Posterior cingulate gyrus (tissue), 11 donors: ENCODE measurements around the gene RDH14.

ENCODE experiments used
- DNase-seq, 10 donors: peaks; one replicate each; pipeline versions ENCODE4 v3.0.0 to v3.0.0-alpha.2; 2020 to 2021; ENCODE audit warnings: mixed read lengths in 3 of 10
- intact Hi-C: fragments of 100-400 bp; cut with DNase I; formaldehyde crosslinking; loops from one replicate; pipeline ENCODE4 v1.15.1; 2023

Gene RDH14

GRCh38 chr2:18560031-18560796 lies at the start of gene RDH14:
TSS of gene RDH14 (minus strand) at chr2:18560653. CDS start at chr2:18560572, 81 bp downstream.
- DNase-seq: peak; percentile 93 to 99 (median 96)
- intact Hi-C loops: loop anchor here (5.0 kb wide), 1 partner anchor 1342 kb away; the partner anchor contains the start of gene TTC32

- DNase-seq: no peak
- intact Hi-C loops: no loop called here
Measured at GRCh38 chr2:18610090-18610489, 49.6 kb upstream of the RDH14 start.

- no peak for DNase-seq
- intact Hi-C loops: no loop called here
Measured at GRCh38 chr2:18605115-18605514, 44.7 kb upstream of the RDH14 start.

DNA sequence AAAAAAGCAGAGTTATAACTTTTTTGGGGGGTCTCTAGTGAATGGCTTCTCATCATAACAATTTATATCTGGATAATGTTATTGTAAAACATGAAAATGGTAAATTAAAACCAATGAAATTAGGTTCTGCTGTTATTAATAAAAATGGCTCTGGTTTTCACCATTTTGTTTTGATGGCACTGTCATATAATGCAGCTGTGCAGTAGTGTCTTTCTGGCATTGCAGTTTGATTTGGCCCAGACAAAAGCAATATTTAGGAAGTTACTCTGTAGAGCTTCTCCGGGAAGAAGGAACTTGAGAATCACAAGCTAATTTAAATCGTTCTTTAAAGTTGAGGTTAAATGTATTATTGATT lies 44.1 kb upstream of the RDH14 start:
- intact Hi-C loops: no loop called here
- no peak for DNase-seq

DNA sequence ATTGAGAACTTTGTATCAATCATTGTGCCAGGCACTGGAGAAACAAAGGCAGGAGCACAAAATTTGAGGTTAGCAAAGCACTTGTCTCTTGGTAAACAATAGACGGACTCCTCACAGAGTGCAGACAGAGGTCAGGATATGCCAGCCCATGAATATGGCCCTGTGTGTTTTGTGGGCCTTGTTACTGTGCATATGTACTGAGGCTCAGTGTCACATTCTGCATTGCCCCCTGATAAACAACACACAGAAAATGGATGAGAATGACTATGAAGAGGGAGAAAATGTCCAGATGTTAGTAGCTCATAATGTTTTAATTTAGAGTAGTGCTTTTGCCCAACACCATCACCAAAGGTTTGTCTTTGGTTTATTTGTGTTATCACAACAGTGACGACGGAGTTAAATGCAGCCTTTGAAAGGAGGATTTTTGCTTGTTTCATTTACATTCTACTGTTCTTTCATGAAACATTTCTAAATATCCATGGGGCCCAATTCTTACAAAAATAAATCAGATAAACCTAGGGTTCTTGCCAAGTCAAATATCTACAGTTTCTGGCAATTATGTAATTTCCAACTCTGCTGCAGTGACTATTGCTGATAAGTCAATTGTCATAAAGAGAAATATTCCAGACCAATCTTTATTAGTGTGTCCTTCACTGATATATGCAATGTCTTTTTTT lies 43.5 kb upstream of the RDH14 start:
- no peak for DNase-seq
- intact Hi-C loops: no loop called here

DNA sequence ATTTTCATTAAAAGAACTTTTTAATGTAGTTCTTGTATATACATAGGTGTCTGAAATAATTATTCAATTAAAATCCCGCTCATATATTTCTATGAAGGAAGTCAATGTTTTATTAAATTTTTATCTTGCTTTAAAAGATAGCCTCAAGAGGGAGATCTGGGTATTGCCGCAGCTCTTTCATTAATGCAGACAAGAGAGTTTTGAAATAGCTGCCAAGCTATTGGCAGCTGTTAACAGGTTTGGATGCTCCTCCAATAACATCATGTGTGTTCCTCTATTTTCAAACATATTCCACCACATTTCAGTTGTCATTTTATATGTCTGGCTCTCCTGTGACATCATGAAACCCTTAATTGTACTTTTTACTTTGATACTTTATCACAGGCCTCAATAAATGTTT lies 41.8 kb upstream of the RDH14 start:
- intact Hi-C loops: no loop called here
- DNase-seq: no peak

GRCh38 chr2:18600255-18600613 lies 39.8 kb upstream of the RDH14 start:
- intact Hi-C loops: no loop called here
- no peak for DNase-seq

- intact Hi-C loops: no loop called here
- no peak for DNase-seq
Measured at GRCh38 chr2:18599509-18600254, 39.2 kb upstream of the RDH14 start.

DNA sequence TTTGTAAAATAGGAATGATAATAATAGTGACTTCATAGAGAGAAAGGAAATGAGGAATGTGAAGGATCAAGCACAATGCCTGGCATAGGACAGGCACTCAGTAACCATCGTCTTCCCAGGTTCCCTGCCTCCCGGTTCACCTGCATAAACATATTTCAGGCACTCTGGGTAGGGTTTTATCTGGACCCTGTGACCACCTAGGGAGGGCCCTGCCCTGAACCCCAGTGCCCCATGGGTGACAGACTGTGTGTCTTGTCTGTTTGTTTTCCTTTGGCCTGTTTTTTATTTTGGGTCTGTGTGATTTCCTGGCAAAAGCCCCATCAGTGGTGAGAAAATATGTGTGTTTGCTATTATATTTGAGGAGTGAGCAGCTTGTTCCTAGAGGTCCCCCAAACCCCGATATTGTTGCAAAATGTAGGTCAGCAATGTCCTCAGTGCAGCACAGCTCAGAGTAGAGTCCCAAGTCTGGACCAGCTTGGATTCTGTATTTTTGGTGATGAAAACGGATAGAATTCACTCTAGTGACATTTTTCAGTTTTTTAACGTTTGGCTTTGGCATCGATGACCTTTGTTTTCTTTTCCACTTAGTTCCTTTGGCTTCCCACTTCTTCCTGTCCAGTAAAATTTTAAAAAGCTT lies 38.5 kb upstream of the RDH14 start:
- DNase-seq: no peak
- intact Hi-C loops: no loop called here

DNA sequence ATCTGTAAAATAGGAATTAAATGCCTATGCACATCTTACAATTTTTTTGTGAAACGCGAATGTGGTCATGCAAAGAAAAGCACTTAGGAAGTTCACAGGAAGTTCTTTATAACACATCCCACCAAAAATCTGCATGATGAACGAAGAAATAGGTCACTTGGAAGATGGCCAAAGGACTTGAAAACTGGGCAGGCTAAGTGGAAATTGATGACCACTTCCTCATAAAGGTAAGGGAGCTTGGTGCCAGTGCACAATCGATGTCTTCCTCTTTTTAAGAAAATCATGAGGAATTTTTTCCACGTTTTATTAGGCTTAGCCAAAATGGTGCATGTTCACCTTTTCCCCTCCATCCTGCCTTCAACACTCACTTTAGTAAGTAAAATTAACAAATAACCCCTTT lies 37.2 kb upstream of the RDH14 start:
- intact Hi-C loops: no loop called here
- no peak for DNase-seq

DNA sequence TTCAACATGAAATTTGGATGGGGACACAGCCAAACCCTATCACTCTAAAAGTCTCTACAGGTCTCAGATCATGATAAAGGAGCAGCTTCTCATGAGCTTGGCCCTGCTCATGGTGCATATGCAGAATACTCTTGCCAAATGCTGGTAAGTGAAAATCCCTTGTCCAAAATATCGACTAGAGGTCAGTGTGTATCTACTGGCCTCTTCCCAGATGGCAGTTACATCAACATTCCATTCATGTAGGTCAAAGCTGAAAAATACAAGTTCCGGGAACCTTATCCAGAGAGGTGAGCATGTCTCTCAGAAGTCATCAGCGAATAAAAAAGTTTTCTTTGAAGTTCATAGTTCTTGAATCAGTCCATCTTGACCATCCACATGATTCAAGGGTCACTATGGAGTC lies 36.5 kb upstream of the RDH14 start:
- no peak for DNase-seq
- intact Hi-C loops: no loop called here

DNA sequence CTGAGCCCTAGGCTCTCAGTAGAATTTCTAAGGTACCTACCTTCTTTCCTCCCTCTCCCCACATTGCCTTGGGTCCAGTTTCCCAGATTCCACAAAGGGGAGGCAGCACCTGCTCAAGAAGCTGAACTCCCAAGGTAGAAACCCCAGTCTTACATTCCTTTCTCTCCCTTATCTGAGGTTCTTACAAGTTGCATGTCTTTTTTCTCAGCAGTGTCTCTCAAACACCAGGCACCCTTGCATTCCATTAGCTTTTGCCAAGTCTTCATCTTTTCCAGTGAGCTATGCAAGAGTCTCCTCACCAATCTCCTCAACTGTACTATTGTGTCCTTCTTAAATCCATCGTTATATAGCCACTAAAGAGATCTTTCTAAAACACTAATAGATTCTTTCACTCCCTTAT lies 33.0 kb upstream of the RDH14 start:
- intact Hi-C loops: no loop called here
- no peak for DNase-seq

- intact Hi-C loops: no loop called here
- no peak for DNase-seq
Measured at GRCh38 chr2:18592372-18592771, 31.9 kb upstream of the RDH14 start.

DNA sequence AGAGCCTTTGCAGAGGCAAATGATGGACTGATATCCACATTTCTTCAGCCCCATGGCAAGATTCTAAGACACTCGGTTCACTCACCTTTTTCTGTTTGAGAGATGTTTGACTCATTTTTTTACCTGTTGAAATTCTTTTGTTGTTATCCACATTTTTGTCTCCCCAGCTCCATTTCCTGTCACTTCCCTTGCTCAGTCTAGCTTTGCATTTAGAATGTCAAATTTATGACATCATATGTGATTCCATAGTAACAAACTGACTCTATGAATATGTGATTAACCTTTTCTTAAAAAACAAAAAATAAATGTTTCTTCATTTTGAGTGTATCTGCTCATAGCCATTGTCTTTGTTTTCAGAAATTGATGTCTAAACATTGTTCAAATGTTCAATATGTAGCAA lies 28.9 kb upstream of the RDH14 start, which contains the start of gene NT5C1B:
Gene NT5C1B, minus strand, starts transcription at position 216 of the 400 bp plus-strand sequence. Its CDS starts 101 bp downstream, at position 115.
- DNase-seq: no peak
- intact Hi-C loops: no loop called here

DNA sequence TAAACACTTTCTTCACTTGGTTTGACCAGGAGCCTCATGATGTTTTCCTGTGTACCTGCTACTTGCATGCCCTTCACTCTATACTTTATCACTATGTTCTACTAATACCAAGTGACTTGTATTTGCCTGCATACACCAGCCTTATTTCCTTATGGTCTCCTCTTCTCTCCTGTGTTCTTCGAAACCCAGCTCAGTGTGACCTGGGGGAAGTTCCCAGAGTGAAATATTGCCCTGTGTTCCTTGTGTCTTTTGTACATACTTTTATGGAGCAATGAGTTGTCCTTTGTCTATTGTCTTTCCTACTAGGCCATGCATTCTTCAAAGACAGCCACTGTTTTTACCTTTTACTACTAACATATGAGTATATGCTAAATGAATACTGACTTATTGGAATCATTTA lies 28.3 kb upstream of the RDH14 start:
- DNase-seq: no peak
- intact Hi-C loops: no loop called here

- no peak for DNase-seq
- intact Hi-C loops: no loop called here
Measured at GRCh38 chr2:18588049-18588448, 27.6 kb upstream of the RDH14 start.

GRCh38 chr2:18585526-18585925 lies 25.1 kb upstream of the RDH14 start:
- DNase-seq: no peak
- intact Hi-C loops: no loop called here

DNA sequence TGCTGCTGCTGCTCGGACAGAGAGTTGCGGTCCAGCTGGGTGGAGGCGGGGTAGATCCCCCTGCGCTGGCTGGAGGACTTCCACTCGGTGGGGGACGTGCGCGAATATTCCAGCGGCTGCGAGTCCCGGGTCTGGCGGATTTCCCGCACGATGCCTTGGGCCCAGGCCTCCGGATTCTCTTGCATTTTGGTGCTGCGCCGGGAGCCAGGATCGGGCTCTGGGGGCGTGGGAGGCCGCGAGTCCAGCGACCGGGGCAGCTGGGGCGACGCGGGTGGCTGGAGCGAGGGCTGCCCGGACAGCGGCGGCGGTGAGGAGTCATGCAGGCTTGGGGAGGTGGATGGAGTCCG lies 24.1 kb upstream of the RDH14 start:
- intact Hi-C loops: no loop called here
- DNase-seq: peak in 3 of 10 donors; percentile 63 to 71 (median 67)

GRCh38 chr2:18583905-18584607 lies 23.6 kb upstream of the RDH14 start:
- intact Hi-C loops: no loop called here
- peak in 3 of 10 donors; percentile 75 to 81 (median 80) for DNase-seq

DNA sequence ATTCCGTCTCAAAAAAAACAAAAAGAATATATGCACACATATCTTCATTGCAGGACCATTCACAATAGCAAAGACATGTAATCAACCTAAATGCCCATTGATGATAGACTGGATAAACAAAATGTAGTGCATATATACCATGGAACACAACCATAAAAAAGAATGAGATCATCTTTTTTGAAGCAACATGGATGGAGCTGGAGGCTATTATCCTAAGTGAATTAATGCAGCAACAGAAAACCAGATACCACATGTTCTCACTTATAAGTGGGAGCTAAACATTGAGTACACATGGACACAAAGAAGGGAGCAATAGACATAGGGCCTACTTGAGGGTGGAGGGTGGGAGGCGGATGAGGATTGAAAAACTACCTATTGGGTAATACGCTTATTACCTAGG lies 20.2 kb upstream of the RDH14 start:
- DNase-seq: no peak
- intact Hi-C loops: no loop called here
